Measurements from ENCODE around the gene UBE2V1.

- TF ChIP-seq CTCF (IDR thresholded peaks at IDR 0.05) = no peak
- TF ChIP-seq POLR2A (IDR thresholded peaks at IDR 0.05) = no peak
- no peak for TF ChIP-seq POLR2AphosphoS5 (IDR thresholded peaks at IDR 0.05)
Observed at GRCh38 chr20:50053362-50054230, 59.4 kb downstream of the UBE2V1 start.

All from prostate gland (tissue), 2 donors.